K562 (cell line): ENCODE results near the gene EBF4.

Source experiments
- CBX8 ChIP-seq: fragments of 200-600 bp; sonication (generic); IDR thresholded peaks from 2 replicates; pipeline ENCODE4 v1.6.1; 2012; ENCODE audit warnings: borderline replicate concordance, mixed run types, low read depth, mild to moderate bottlenecking, moderate library complexity, mixed read lengths, low read length, control low read depth, inconsistent platforms; ENCODE audit not compliant: poor library complexity, severe bottlenecking; ENCODE audit errors: extremely low read depth
- MXI1 ChIP-seq: IDR thresholded peaks from 2 replicates; pipeline ENCODE4 v1.6.1; 2011; ENCODE audit warnings: low read depth, mild to moderate bottlenecking, improper control_type of control experiment, low read length
- MYBL2 ChIP-seq, 2 experiments: fragments of 450-650 bp in 1 of 2; sonication (generic) in 1 of 2; formaldehyde crosslinking in 1 of 2; IDR thresholded peaks; 2 replicates each; pipeline versions ENCODE4 v1.6.1 to v1.8.1; 2017 to 2022; ENCODE audit warnings: borderline replicate concordance in 1 of 2, inconsistent platforms in 1 of 2, low read depth in 1 of 2, mild to moderate bottlenecking in 1 of 2, missing genetic modification reagents in 1 of 2, moderate library complexity in 1 of 2
- PRPF4 ChIP-seq: fragments of 200-400 bp; formaldehyde crosslinking; IDR thresholded peaks from one replicate; pipeline ENCODE4 v1.6.1; 2017; ENCODE audit warnings: low read length, low read depth, mild to moderate bottlenecking; ENCODE audit not compliant: insufficient read depth, poor library complexity, severe bottlenecking
- RCOR1 ChIP-seq, 2 experiments: IDR thresholded peaks; 2 replicates each; pipeline ENCODE4 v1.6.1; 2012; ENCODE audit warnings: low read depth in 2 of 2, low read length in 2 of 2, borderline replicate concordance in 1 of 2, improper control_type of control experiment in 1 of 2
- TFAM ChIP-seq: fragments of 250-450 bp; sonication (Bioruptor Pico); conservative IDR thresholded peaks from 2 replicates; pipeline ENCODE4 v1.5.0; 2021; ENCODE audit warnings: mild to moderate bottlenecking, moderate library complexity
- TF ChIP-seq, protein P1 (sequence below), 3 experiments: IDR thresholded peaks in 2 of 3; conservative IDR thresholded peaks in 1 of 3; 2 replicates each; pipeline ENCODE4 v1.5.1; 2011 to 2012; ENCODE audit warnings: low read length in 3 of 3, mild to moderate bottlenecking in 3 of 3, control low read depth in 2 of 3, improper control_type of control experiment in 1 of 3, inconsistent platforms in 1 of 3, low read depth in 1 of 3, mixed read lengths in 1 of 3, moderate library complexity in 1 of 3; ENCODE audit not compliant: insufficient read depth in 2 of 3

GRCh38 chr20:2703716-2704475 lies 11.3 kb downstream of the EBF4 start:
- TF ChIP-seq TFAM (CRISPR knock-in tag) (no peak), RCOR1 (IDR thresholded peaks at IDR 0.05; ENCODE audit: borderline replicate concordance in 1 of 2, low read depth in 2 of 2, low read length in 2 of 2) (no peak), MXI1 (no peak), MYBL2 (IDR thresholded peaks at IDR 0.05; ENCODE audit: low read depth) (no peak), MYBL2 (CRISPR knock-in tag; IDR thresholded peaks at IDR 0.05; ENCODE audit: borderline replicate concordance) (no peak), PRPF4 (no peak), CBX8 (no peak)
- TF ChIP-seq, protein P1, sequence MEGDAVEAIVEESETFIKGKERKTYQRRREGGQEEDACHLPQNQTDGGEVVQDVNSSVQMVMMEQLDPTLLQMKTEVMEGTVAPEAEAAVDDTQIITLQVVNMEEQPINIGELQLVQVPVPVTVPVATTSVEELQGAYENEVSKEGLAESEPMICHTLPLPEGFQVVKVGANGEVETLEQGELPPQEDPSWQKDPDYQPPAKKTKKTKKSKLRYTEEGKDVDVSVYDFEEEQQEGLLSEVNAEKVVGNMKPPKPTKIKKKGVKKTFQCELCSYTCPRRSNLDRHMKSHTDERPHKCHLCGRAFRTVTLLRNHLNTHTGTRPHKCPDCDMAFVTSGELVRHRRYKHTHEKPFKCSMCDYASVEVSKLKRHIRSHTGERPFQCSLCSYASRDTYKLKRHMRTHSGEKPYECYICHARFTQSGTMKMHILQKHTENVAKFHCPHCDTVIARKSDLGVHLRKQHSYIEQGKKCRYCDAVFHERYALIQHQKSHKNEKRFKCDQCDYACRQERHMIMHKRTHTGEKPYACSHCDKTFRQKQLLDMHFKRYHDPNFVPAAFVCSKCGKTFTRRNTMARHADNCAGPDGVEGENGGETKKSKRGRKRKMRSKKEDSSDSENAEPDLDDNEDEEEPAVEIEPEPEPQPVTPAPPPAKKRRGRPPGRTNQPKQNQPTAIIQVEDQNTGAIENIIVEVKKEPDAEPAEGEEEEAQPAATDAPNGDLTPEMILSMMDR (IDR thresholded peaks at IDR 0.05 in 2 of 3, conservative IDR thresholded peaks at IDR 0.05 in 1 of 3; ENCODE audit: insufficient read depth in 2 of 3, low read depth in 1 of 3, low read length in 3 of 3) = no peak
